Heart right ventricle (tissue), 12 donors: ENCODE measurements around the gene PRRT3. TPM values are rescaled to one million over a fixed set of nuclear protein-coding genes. Genes with fewer than 3 reads are reported as not detected.

Experiments
- polyA plus RNA-seq, 2 donors: library from polyadenylated mRNA; stranded (reverse); fragments of 200-250 nt; gene quantifications; one replicate each; pipeline ENCODE4 v1.2.3, GENCODE V29; 2013
- total RNA-seq, 10 donors: library from RNA; stranded (reverse); fragmentation: NEBNext Ultra II Directional in 3 of 10; extraction: Animal tissue kit (Norgen Biotek cat#: 25700) in 3 of 10; gene quantifications; one replicate each; pipeline versions ENCODE4 v1.2.1 to v1.2.4, GENCODE V29; 2021 to 2023
- donor health status: ischemic (EF 13 %, LVEDD 7.1; RV severe dilation, severe dysfunction).
- donor health status: healthy with polysubstance abuse.
- donor health status: DM: no; HTN: yes; CAD: no.
- donor health status: DM: no; HTN: no; CAD: no.
- donor health status: ischemic (EF 25% LVEDD 6.9; RV normal size, moderate dysfunction).
- donor health status: ischemic (EF 25% LVEDD 5.7; RV mildly dilated, moderate dysfunction).
- donor health status: healthy.
- donor health status: nonischemic (EF 11% LVEDD 7.7; RV severe dilation, severe dysfunction).
- donor health status: DM: yes; HTN: yes; CAD: no.
- donor health status: PGD.
- donor health status: ischemic (EF 29% LVEDD 5.4; RV normal size, mild dysfunction).
- donor health status: nonischemic (EF 23%, LVEDD 6.1; RV moderate dilation, normal function).

PRRT3 gene
- total and polyA plus RNA-seq, 12 donors: 0.45 to 2.0 (median 1.2) TPM

Other genes starting within 250 kb of the PRRT3 start
- gene CPNE9, start 248.6 kb downstream of the PRRT3 start, total RNA-seq: under 1 TPM in 1 of 10 donors, not detected in 9; 0.46 TPM
- gene CPNE9, start 248.6 kb downstream of the PRRT3 start, polyA plus RNA-seq: not detected
- 10 to 100 TPM in 4 of 10 donors, 1 to 10 TPM in 6; 7.3 to 15.1 (median 9.1) TPM for gene BRPF1, start 220.7 kb downstream of the PRRT3 start, total RNA-seq
- gene BRPF1, start 220.7 kb downstream of the PRRT3 start, polyA plus RNA-seq: 1 to 10 TPM; 7.3 to 8.5 TPM
- gene OGG1, start 202.5 kb downstream of the PRRT3 start, total RNA-seq: 10 to 100 TPM in 3 of 10 donors, 1 to 10 TPM in 7; 5.2 to 10.8 (median 8.0) TPM
- 10 to 100 TPM; 11.3 to 15.1 TPM for gene OGG1, start 202.5 kb downstream of the PRRT3 start, polyA plus RNA-seq
- 10 to 100 TPM in 4 of 10 donors, 1 to 10 TPM in 6; 6.2 to 19.5 (median 8.3) TPM for gene CAMK1, start 182.5 kb downstream of the PRRT3 start, total RNA-seq
- gene CAMK1, start 182.5 kb downstream of the PRRT3 start, polyA plus RNA-seq: 10 to 100 TPM; 18.3 to 27.1 TPM
- 10 to 100 TPM; 38.5 to 59.6 (median 42.9) TPM for gene TADA3, start 159.9 kb downstream of the PRRT3 start, total RNA-seq
- gene TADA3, start 159.9 kb downstream of the PRRT3 start, polyA plus RNA-seq: 10 to 100 TPM; 48.7 to 51.4 TPM
- 100 to 1,000 TPM in 1 of 10 donors, 10 to 100 TPM in 9; 40.6 to 111 (median 55.0) TPM for gene ARPC4, start 159.3 kb downstream of the PRRT3 start, total RNA-seq
- 100 to 1,000 TPM in 1 of 2 donors, 10 to 100 TPM in 1; 27.9 to 104 TPM for gene ARPC4, start 159.3 kb downstream of the PRRT3 start, polyA plus RNA-seq
- 10 to 100 TPM in 7 of 10 donors, 1 to 10 TPM in 3; 8.7 to 20.5 (median 13.7) TPM for gene TTLL3, start 142.1 kb downstream of the PRRT3 start, total RNA-seq
- 10 to 100 TPM in 1 of 2 donors, 1 to 10 TPM in 1; 6.7 to 35.0 TPM for gene TTLL3, start 142.1 kb downstream of the PRRT3 start, polyA plus RNA-seq
- gene RPUSD3, start 108.4 kb downstream of the PRRT3 start, total RNA-seq: 10 to 100 TPM; 26.4 to 42.3 (median 29.4) TPM
- 10 to 100 TPM; 43.4 to 45.7 TPM for gene RPUSD3, start 108.4 kb downstream of the PRRT3 start, polyA plus RNA-seq
- 10 to 100 TPM in 2 of 10 donors, 1 to 10 TPM in 5, under 1 TPM in 2, not detected in 1; 0.27 to 18.3 (median 4.4) TPM for gene CIDEC, start 72.2 kb downstream of the PRRT3 start, total RNA-seq
- 10 to 100 TPM in 1 of 2 donors, 1 to 10 TPM in 1; 8.0 to 25.3 TPM for gene CIDEC, start 72.2 kb downstream of the PRRT3 start, polyA plus RNA-seq
- 10 to 100 TPM; 13.8 to 25.0 (median 18.0) TPM for gene JAGN1, start 61.8 kb downstream of the PRRT3 start, total RNA-seq
- 10 to 100 TPM; 23.2 to 69.3 TPM for gene JAGN1, start 61.8 kb downstream of the PRRT3 start, polyA plus RNA-seq
- gene IL17RE, start 49.6 kb downstream of the PRRT3 start, total RNA-seq: 1 to 10 TPM in 4 of 10 donors, under 1 TPM in 6; 0.16 to 2.3 (median 0.92) TPM
- gene IL17RE, start 49.6 kb downstream of the PRRT3 start, polyA plus RNA-seq: 1 to 10 TPM; 1.3 to 1.6 TPM
- gene IL17RC, start 35.3 kb downstream of the PRRT3 start, total RNA-seq: 10 to 100 TPM; 18.6 to 36.2 (median 27.9) TPM
- gene IL17RC, start 35.3 kb downstream of the PRRT3 start, polyA plus RNA-seq: 10 to 100 TPM; 40.7 to 62.3 TPM
- 10 to 100 TPM; 49.5 to 76.5 (median 65.4) TPM for gene CRELD1, start 18.6 kb downstream of the PRRT3 start, total RNA-seq
- gene CRELD1, start 18.6 kb downstream of the PRRT3 start, polyA plus RNA-seq: 10 to 100 TPM; 58.0 to 92.1 TPM
- gene EMC3, start 34.4 kb upstream of the PRRT3 start, total RNA-seq: 100 to 1,000 TPM in 3 of 10 donors, 10 to 100 TPM in 7; 57.7 to 130 (median 77.0) TPM
- 100 to 1,000 TPM in 1 of 2 donors, 10 to 100 TPM in 1; 26.3 to 160 TPM for gene EMC3, start 34.4 kb upstream of the PRRT3 start, polyA plus RNA-seq
- gene FANCD2, start 74.0 kb upstream of the PRRT3 start, total RNA-seq: 1 to 10 TPM in 7 of 10 donors, under 1 TPM in 3; 0.55 to 3.2 (median 1.1) TPM
- gene FANCD2, start 74.0 kb upstream of the PRRT3 start, polyA plus RNA-seq: 1 to 10 TPM in 1 of 2 donors, under 1 TPM in 1; 0.35 to 1.1 TPM
- not detected for gene FANCD2OS, start 155.8 kb upstream of the PRRT3 start, total RNA-seq
- gene FANCD2OS, start 155.8 kb upstream of the PRRT3 start, polyA plus RNA-seq: not detected
- 100 to 1,000 TPM in 2 of 10 donors, 10 to 100 TPM in 8; 80.3 to 101 (median 94.8) TPM for gene BRK1, start 163.3 kb upstream of the PRRT3 start, total RNA-seq
- gene BRK1, start 163.3 kb upstream of the PRRT3 start, polyA plus RNA-seq: 100 to 1,000 TPM in 1 of 2 donors, 10 to 100 TPM in 1; 62.0 to 151 TPM
- 10 to 100 TPM; 10.3 to 19.3 (median 12.0) TPM for gene VHL, start 189.4 kb upstream of the PRRT3 start, total RNA-seq
- gene VHL, start 189.4 kb upstream of the PRRT3 start, polyA plus RNA-seq: 10 to 100 TPM in 1 of 2 donors, 1 to 10 TPM in 1; 9.4 to 18.4 TPM
- gene IRAK2, start 212.5 kb upstream of the PRRT3 start, total RNA-seq: 1 to 10 TPM in 9 of 10 donors, under 1 TPM in 1; 0.92 to 3.6 (median 1.5) TPM
- gene IRAK2, start 212.5 kb upstream of the PRRT3 start, polyA plus RNA-seq: under 1 TPM; 0.73 to 0.84 TPM